AG04450 (cell line): Measurements from ENCODE around the gene ABLIM3. TPM values are rescaled to one million over a fixed set of nuclear protein-coding genes. Genes with fewer than 3 reads are reported as not detected.

Experiments used
- CTCF ChIA-PET: fragments of 300-600, 350-600 bp; formaldehyde crosslinking; extraction: SDS; loops from one replicate; lab custom pipeline; 2022; ENCODE audit warnings: antibody characterized with exemption, inconsistent platforms; lab: Charles Lee
- POLR2A ChIA-PET: fragments of 350-600 bp; formaldehyde crosslinking; extraction: SDS; loops from one replicate; lab custom pipeline; 2021; ENCODE audit warnings: antibody characterized with exemption, inconsistent platforms; lab: Yijun Ruan, JAX
- DNase-seq: peaks from one replicate; pipeline ENCODE4 v3.0.0-alpha.2; 2011; ENCODE audit warnings: low read depth, low spot score
- H3K27ac ChIP-seq: one replicate; pipeline ENCODE4 v1.5.1; 2012; ENCODE audit warnings: low read depth, low read length, control low read depth
- H3K27me3 ChIP-seq: one replicate; pipeline ENCODE4 v1.6.0; 2012; ENCODE audit warnings: low read length; ENCODE audit not compliant: control insufficient read depth, insufficient read depth
- H3K4me3 ChIP-seq: 2 replicates; pipeline ENCODE4 v1.5.1; 2011; ENCODE audit warnings: mild to moderate bottlenecking, low read depth, low read length, control low read depth
- H3K9me3 ChIP-seq: 2 replicates; pipeline ENCODE4 v1.5.1; 2012; ENCODE audit warnings: low read length; ENCODE audit not compliant: control insufficient read depth, insufficient read depth
- polyA plus RNA-seq: library from polyadenylated mRNA; depleted of rRNA; stranded (reverse); fragments of >200 nt; gene quantifications from 2 replicates; pipeline ENCODE4 v1.2.3, GENCODE V29; 2011
- TF ChIP-seq, protein P1 (sequence below): IDR thresholded peaks from 2 replicates; pipeline ENCODE4 v1.5.1; 2011; ENCODE audit warnings: low read depth, low read length, control low read depth, inconsistent platforms

ABLIM3 gene
- polyA plus RNA-seq, 1 experiment, result 52.6 TPM

GRCh38 chr5:149149942-149150341 is 8.6 kb downstream of the ABLIM3 start:
- TF ChIP-seq, protein P1, sequence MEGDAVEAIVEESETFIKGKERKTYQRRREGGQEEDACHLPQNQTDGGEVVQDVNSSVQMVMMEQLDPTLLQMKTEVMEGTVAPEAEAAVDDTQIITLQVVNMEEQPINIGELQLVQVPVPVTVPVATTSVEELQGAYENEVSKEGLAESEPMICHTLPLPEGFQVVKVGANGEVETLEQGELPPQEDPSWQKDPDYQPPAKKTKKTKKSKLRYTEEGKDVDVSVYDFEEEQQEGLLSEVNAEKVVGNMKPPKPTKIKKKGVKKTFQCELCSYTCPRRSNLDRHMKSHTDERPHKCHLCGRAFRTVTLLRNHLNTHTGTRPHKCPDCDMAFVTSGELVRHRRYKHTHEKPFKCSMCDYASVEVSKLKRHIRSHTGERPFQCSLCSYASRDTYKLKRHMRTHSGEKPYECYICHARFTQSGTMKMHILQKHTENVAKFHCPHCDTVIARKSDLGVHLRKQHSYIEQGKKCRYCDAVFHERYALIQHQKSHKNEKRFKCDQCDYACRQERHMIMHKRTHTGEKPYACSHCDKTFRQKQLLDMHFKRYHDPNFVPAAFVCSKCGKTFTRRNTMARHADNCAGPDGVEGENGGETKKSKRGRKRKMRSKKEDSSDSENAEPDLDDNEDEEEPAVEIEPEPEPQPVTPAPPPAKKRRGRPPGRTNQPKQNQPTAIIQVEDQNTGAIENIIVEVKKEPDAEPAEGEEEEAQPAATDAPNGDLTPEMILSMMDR, result no peak
- POLR2A ChIA-PET, result no interaction called here
- CTCF ChIA-PET, result interaction anchor here (1.3 to 1.4 kb wide), 2 partner anchors 9 to 79 kb away, joined by 3 to 7 read pairs; partner anchors contain the start of gene ABLIM3
- Histone ChIP-seq H3K27me3 (no peaks in the 10 kb centered on the region), H3K9me3 (0 out of 2 replicates have a peak, but pooled peaks cover 2% of the 10 kb centered on the region), H3K27ac (no peak overlapping the region), H3K4me3 (no peak overlapping the region)
- DNase-seq, result no peak

DNA sequence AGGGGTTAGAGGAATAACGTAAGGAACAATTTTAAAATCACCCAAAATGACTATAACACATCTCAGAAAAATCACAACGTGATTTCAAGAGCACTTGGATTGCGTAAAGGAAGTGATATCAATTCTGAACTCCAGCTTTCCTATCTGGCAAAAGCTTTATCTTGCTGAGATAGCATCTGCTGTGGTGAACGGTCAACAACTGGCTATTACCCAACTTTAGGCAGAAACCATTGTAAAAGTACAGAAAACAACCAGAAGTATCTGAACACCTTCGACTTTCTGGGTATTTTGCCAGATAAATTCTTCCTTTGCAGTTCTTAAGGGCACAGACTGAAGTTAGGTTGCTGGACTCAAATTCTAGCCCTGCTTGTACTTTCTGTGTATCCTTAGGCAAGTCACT is 9.2 kb downstream of the ABLIM3 start:
- Histone ChIP-seq H3K9me3 (0 out of 2 replicates have a peak, but pooled peaks cover 2% of the 10 kb centered on the region), H3K27ac (no peak overlapping the region), H3K27me3 (no peaks in the 10 kb centered on the region), H3K4me3 (no peak overlapping the region)
- POLR2A ChIA-PET, result interaction anchor here (0.5 kb wide), 1 partner anchor 23 kb away, joined by 4 read pairs; no protein-coding TSS in a partner anchor
- TF ChIP-seq, protein P1, result no peak
- DNase-seq, result no peak
- CTCF ChIA-PET, result interaction anchor here (11.9 kb wide), 1 partner anchor 9 kb away, joined by 70 read pairs; the partner anchor contains the start of gene ABLIM3

DNA sequence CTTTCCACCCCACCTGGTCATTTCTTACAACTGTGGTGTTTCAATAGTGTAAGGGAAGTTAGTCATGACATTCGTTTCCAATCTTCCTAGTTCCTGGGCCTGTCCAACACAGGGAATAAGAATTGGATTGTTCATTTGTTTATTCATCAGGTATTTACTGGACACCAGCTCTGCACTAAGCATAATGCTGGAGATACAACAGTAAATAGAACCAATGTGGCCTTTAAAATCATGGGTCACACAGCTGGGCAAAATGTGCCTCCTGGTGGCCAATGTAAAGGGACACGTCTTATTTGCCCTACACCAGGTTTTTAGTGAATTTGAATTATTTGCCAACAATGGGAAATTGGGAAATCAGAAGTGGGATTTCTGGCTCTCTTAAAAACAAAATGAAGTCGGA is 10.4 kb downstream of the ABLIM3 start:
- ChIA-PET POLR2A (no interaction called here), CTCF (interaction anchor here (11.9 kb wide), 1 partner anchor 10 kb away, joined by 70 read pairs; the partner anchor contains the start of gene ABLIM3)
- TF ChIP-seq, protein P1, result peak; percentile 45
- H3K9me3 ChIP-seq, result 0 out of 2 replicates have a peak, but pooled peaks cover 2% of the 10 kb centered on the region
- no peak overlapping the region for H3K4me3 ChIP-seq
- no peak overlapping the region for H3K27ac ChIP-seq
- H3K27me3 ChIP-seq, result no peaks in the 10 kb centered on the region
- DNase-seq, result no peak

- Histone ChIP-seq H3K4me3 (no peak overlapping the region), H3K9me3 (no peaks in the 10 kb centered on the region), H3K27me3 (no peaks in the 10 kb centered on the region), H3K27ac (no peak overlapping the region)
- ChIA-PET CTCF (interaction anchor here (1.0 to 11.9 kb wide), 2 partner anchors 11 to 113 kb away, joined by 3 to 70 read pairs; partner anchors contain the start of gene ABLIM3), POLR2A (interaction anchor here (0.6 to 1.1 kb wide), 2 partner anchors 9 to 22 kb away, joined by 3 to 5 read pairs; no protein-coding TSS in a partner anchor)
- DNase-seq, result no peak
- TF ChIP-seq, protein P1, result no peak
These were observed 11.0 kb downstream of the ABLIM3 start for GRCh38 chr5:149152317-149152746.

DNA sequence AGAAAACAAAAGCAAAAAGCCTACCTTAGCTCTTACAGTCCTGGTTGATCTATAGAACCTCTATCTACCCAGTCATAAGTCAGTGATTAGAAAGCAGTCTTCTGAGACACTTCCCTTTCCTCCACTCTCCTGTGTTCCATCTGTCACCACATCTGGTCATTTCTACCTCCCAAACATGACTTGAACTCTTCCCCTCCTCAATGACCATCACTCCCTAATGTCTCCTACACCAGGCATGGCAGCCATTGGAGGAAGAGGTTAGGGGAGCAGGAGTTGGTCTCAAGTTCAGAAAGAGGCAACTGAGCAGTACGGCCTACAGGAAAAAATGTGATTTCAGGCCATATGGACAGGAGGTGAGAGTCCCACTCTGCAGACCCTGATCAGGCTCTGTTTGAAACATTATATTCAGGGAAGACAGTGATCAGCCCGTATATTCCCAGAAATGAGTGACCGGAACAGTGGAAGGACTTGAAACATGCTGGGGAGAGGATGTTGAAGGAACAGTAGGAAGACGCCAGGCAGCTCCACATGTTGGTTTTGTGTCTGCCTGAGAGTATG is 12.0 kb downstream of the ABLIM3 start:
- no peak for DNase-seq
- Histone ChIP-seq H3K4me3 (no peak overlapping the region), H3K9me3 (no peaks in the 10 kb centered on the region), H3K27ac (peak overlapping the region; percentile 83), H3K27me3 (no peaks in the 10 kb centered on the region)
- ChIA-PET POLR2A (interaction anchor here (1.0 to 1.6 kb wide), 3 partner anchors 10 to 59 kb away, joined by 3 to 4 read pairs (median 3); no protein-coding TSS in a partner anchor), CTCF (interaction anchor here (0.5 to 11.9 kb wide), 5 partner anchors 12 to 1648 kb away, joined by 3 to 70 read pairs (median 4); partner anchors contain the start of gene ABLIM3)
- TF ChIP-seq, protein P1, result no peak
